CD4-positive, alpha-beta T cell treated with Interleukin-15 for 1 hour (primary cell): ENCODE data around the gene SOX10.

Experiments used
- DNase-seq: peaks from one replicate; pipeline ENCODE4 v3.0.0-alpha.2; 2020

SOX10 gene

GRCh38 chr22:37929390-37929789, 55.0 kb downstream of the SOX10 start:
- DNase-seq, result no peak

GRCh38 chr22:37927637-37927936, 56.8 kb downstream of the SOX10 start:
- no peak for DNase-seq

GRCh38 chr22:37926771-37927636, 57.4 kb downstream of the SOX10 start:
- no peak for DNase-seq

- DNase-seq, result no peak
Observed at GRCh38 chr22:37926358-37926757, 58.0 kb downstream of the SOX10 start.

- no peak for DNase-seq
Observed at GRCh38 chr22:37925767-37926166, 58.6 kb downstream of the SOX10 start.

GRCh38 chr22:37925330-37925729, 59.0 kb downstream of the SOX10 start:
- DNase-seq, result no peak

- no peak for DNase-seq
Observed at GRCh38 chr22:37924386-37925065, 59.8 kb downstream of the SOX10 start.

GRCh38 chr22:37923927-37924326, 60.4 kb downstream of the SOX10 start:
- no peak for DNase-seq
